Heart left ventricle (tissue), 13 donors: ENCODE data around the gene SIRPB1.

Experiments used
- CTCF ChIP-seq, 12 donors: fragments of 200-600 bp; sonication (generic) in 4 of 12; IDR thresholded peaks; one replicate each; pipeline versions ENCODE4 v1.5.0 to v1.8.0; 2018 to 2022; ENCODE audit warnings: antibody characterized with exemption in 12 of 12, mild to moderate bottlenecking in 5 of 12
- POLR2A ChIP-seq, 2 donors: fragments of 450-650 bp; IDR thresholded peaks; one replicate each; pipeline ENCODE4 v1.6.1; 2017; ENCODE audit warnings: antibody characterized with exemption in 2 of 2, mild to moderate bottlenecking in 2 of 2, moderate library complexity in 2 of 2
- donor health status: ischemic (EF 13 %, LVEDD 7.1; RV severe dilation, severe dysfunction).
- donor health status: DM: no; HTN: yes; CAD: no.
- donor health status: DM: no; HTN: no; CAD: no.
- donor health status: ischemic (EF 25% LVEDD 6.9; RV normal size, moderate dysfunction).
- donor health status: ischemic (EF 25% LVEDD 5.7; RV mildly dilated, moderate dysfunction).
- donor health status: ischemic (EF 35%, LVEDD 5.7; RV mildly dilated, moderate dysfunction).
- donor health status: nonischemic (EF 11% LVEDD 7.7; RV severe dilation, severe dysfunction).
- donor health status: DM: yes; HTN: yes; CAD: no.
- donor health status: PGD.
- donor health status: ischemic (EF 29% LVEDD 5.4; RV normal size, mild dysfunction).
- donor health status: nonischemic (EF 23%, LVEDD 6.1; RV moderate dilation, normal function).

GRCh38 chr20:1637755-1638154, 17.9 kb upstream of the SIRPB1 start:
- no peak for TF ChIP-seq CTCF (IDR thresholded peaks at IDR 0.05)
- TF ChIP-seq POLR2A (IDR thresholded peaks at IDR 0.05), result no peak
